Bronchial epithelial cell (primary cell): ENCODE results near the gene TIGD1. TPM values are rescaled to one million over a fixed set of nuclear protein-coding genes. Genes with fewer than 3 reads are reported as not detected.

Source experiments
- DNase-seq: peaks from one replicate; pipeline ENCODE4 v3.0.0-alpha.2; 2010; ENCODE audit warnings: low read depth
- FAIRE-seq: peaks from 2 replicates; lab custom pipeline; 2011; peaks lifted over from hg19 to GRCh38; lab: Jason Lieb, UNC
- H3K27me3 ChIP-seq: 2 replicates; pipeline ENCODE4 v1.5.1; 2011; ENCODE audit warnings: low read length; ENCODE audit not compliant: control insufficient read depth, insufficient read depth
- H3K36me3 ChIP-seq: 2 replicates; pipeline ENCODE4 v1.5.1; 2011; ENCODE audit warnings: low read length; ENCODE audit not compliant: control insufficient read depth, insufficient read depth
- H3K4me3 ChIP-seq: 2 replicates; pipeline ENCODE4 v1.5.1; 2011; ENCODE audit warnings: mild to moderate bottlenecking, low read depth, low read length, control low read depth
- total RNA-seq: library from RNA; depleted of rRNA; stranded (reverse); fragments of >200 nt; gene quantifications from 2 replicates; pipeline ENCODE4 v1.2.1, GENCODE V29; 2014
- TF ChIP-seq, protein P1 (sequence below): IDR thresholded peaks from 2 replicates; pipeline ENCODE4 v1.5.1; 2011; ENCODE audit warnings: mild to moderate bottlenecking, moderate library complexity, low read length, control low read depth, inconsistent platforms; ENCODE audit not compliant: insufficient read depth, severe bottlenecking

Gene TIGD1
- total RNA-seq, 1 donor from 2014 or later = 1.1 TPM

DNA sequence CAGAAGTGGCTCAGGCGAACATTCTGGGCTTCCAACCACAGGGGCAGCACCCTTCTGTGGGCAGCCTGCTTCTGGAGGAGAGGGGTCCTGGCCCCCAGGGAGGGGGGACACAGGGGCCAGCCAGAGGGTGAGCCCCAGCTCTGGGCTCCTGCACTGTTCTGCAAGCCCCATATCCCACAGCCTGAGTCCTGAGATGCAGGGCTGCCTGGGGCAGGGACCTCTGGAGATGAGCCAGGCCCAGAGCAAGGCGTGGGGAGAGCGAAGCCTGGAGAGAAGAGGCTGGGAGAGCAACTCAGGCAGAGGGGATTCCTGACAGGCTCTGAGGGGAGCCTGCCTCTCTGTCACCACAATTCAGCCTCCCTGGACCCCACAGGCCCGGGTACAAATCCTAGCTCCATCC lies 43.6 kb downstream of the TIGD1 start:
- peaks cover 34% of the 10 kb centered on the region for H3K27me3 ChIP-seq
- no peak overlapping the region for H3K4me3 ChIP-seq
- H3K36me3 ChIP-seq = no peaks in the 10 kb centered on the region
- FAIRE-seq (no peak), DNase-seq (no peak)
- TF ChIP-seq, protein P1, sequence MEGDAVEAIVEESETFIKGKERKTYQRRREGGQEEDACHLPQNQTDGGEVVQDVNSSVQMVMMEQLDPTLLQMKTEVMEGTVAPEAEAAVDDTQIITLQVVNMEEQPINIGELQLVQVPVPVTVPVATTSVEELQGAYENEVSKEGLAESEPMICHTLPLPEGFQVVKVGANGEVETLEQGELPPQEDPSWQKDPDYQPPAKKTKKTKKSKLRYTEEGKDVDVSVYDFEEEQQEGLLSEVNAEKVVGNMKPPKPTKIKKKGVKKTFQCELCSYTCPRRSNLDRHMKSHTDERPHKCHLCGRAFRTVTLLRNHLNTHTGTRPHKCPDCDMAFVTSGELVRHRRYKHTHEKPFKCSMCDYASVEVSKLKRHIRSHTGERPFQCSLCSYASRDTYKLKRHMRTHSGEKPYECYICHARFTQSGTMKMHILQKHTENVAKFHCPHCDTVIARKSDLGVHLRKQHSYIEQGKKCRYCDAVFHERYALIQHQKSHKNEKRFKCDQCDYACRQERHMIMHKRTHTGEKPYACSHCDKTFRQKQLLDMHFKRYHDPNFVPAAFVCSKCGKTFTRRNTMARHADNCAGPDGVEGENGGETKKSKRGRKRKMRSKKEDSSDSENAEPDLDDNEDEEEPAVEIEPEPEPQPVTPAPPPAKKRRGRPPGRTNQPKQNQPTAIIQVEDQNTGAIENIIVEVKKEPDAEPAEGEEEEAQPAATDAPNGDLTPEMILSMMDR = no peak

DNA sequence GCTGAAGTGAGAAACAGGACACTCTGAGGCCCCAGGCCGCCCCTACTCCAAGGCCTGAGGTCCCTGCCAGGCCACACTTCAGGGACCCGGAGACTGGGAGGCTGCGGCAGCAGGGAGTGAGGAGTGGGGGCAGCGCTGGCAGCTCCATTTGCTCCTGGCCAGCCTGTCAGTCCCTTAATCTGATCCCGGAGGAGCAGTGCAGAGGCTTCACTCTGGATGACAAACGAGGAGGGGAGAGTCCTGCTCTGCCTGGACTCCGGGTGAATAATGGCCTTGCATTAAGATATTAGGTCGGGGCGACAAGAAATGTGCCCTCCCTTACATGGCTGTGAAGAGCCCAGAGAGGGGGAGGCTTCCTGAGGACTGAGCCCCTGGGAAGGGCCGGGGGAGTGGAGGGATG lies 44.5 kb downstream of the TIGD1 start:
- Histone ChIP-seq H3K36me3 (no peaks in the 10 kb centered on the region), H3K27me3 (peaks cover 35% of the 10 kb centered on the region), H3K4me3 (no peak overlapping the region)
- no peak for FAIRE-seq
- TF ChIP-seq, protein P1 = no peak
- DNase-seq = no peak

DNA sequence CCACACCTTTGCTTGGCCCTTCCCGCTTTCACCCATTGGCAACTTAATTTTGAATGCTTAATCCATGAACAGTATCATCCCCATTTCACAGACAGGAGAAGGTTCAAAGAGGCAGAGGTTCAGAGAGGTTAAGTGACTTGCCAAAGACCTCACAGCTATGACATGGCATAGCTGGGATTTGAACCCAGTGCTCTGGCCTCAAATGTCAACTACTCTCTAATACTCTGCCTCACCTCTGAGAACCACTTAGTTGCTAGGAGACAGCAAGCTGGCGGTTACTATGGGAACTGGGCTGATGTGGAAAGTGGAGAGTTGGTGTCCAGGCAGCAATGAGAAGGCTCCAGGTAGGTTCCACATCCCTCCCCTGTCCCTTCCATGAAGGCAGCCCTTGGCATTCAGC lies 45.9 kb downstream of the TIGD1 start:
- TF ChIP-seq, protein P1 = no peak
- DNase-seq (no peak), FAIRE-seq (no peak)
- Histone ChIP-seq H3K4me3 (no peak overlapping the region), H3K36me3 (no peaks in the 10 kb centered on the region), H3K27me3 (peaks cover 37% of the 10 kb centered on the region)

DNA sequence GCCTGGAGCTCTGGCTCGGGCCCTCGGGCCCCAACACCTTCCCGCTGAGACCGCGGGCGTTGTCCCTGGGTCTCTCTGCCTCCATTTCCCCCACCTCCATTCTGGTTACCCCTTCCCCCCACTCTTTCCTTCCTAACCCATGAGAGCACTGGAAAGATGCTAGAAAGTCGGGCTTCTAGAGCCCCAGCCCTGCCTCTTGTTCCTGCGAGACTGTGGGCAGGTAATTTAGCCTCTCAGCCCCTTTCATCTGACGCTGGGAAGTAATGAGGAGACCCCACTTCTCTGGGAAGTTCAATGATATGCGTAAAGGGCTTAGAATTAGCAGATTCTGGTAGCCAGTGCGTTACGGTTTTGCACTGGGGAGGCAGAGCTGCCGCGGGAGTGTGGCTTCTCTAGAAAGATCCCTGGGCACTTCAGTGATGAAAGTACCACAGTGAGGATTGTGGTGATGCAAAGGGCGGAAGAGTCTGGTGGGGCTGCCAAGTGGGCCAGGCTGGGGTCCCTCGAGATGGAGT lies 46.5 kb downstream of the TIGD1 start:
- Histone ChIP-seq H3K4me3 (no peak overlapping the region), H3K27me3 (peaks cover 37% of the 10 kb centered on the region)

DNA sequence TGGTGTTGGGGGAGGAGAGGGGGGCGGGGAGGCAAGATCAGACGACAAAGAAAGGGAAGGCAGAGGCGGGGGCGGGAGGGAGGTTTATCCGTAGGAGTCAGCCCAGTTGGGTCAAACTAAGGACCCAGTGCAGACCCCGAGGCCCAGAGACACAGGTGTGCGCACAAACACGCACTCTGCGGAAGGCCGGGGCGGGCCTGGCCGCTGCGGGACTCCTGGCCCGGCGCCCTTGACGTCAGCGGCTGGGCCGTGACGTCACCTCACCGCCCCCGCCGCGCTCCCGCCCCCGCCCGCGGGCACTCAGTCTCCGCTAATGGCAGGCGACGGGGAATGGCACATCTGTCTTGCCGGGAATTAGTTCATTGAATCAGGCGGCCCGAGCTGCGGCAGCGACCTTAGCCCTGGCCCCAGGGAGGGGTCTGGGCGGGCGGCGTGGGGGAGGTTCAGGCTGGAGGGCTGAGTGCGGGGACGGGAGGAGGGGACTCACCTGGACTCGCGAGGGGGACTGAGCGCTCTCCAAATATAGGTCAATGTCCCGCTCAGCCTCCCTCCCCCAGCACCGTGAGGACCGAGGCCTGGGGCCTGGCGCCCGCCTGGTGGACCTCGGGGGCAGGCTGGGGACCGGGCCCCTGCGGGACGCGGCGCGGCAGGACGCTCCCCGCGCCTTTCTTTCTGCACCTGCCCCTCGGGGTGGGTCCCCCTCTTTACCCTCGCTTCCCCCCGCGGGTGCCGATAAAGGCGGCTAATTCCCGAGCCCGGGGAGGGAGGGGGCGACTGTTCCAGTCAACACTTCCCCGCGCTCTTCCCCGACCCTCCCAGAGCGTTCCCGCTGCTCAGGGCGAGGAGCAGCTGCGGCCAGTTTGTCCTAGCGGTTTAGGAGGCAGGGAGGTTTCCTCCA lies 47.2 kb downstream of the TIGD1 start:
- no peak for DNase-seq
- Histone ChIP-seq H3K36me3 (no peaks in the 10 kb centered on the region), H3K4me3 (peak overlapping the region; percentile 9), H3K27me3 (peaks cover 38% of the 10 kb centered on the region)
- TF ChIP-seq, protein P1 = no peak
- no peak for FAIRE-seq

More for the DNA sequence above, 46.5 kb downstream of the TIGD1 start:
- no peaks in the 10 kb centered on the region for H3K36me3 ChIP-seq
- DNase-seq = no peak
- TF ChIP-seq, protein P1 = no peak
- no peak for FAIRE-seq
